HTERT RPE-1 (cell line): Measurements from ENCODE around the gene KRTAP5-2.

Source experiments
- in situ Hi-C: fragments of 300-500 bp; cut with MboI; formaldehyde crosslinking; loops from 4 replicates; pipeline ENCODE4 v1.14.3; 2020; ENCODE audit warnings: low sequenced_read_pairs

The KRTAP5-2 gene

DNA sequence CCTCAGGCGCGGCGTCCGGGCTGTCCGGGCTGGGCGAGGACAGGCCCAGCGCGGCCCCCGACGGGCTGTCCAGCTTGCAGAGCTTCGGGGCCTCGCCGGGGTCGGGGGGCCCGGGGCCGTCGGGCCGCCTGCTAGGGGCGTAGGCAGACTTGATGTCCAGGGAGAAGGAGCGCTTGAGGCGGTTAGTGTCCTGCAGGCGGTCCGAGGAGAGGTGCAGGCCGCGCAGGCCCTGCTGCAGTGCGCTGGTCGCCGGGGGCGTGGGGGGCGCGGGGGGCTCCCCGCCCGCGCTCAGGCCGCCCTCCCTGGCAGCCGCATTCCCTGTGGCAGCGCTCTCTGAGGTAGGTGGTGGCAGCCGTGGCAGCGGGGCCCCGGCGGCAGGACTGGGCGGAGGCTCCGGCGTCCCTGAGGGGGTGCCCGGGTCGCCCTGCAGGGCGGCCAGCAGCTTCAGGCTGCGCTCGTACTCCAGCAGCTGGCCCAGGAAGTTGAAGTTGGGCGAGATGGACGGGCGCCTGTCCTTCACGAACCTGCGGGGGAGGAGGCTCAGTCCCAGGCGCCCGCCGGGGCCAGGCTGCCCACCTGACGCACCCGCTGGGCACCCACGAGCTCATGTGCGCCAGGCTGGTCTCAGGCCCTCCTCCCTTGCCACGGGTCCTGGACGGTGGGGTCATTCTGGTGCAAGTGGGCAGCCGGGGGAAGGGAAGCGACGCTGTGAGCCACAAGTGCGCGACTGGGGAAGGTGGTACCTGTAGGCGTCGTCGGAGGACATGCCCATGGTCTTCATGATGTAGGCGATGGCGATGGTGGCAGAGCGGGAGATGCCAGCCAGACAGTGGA, 40.8 kb downstream of the KRTAP5-2 start:
- in situ Hi-C loops = no loop called here

DNA sequence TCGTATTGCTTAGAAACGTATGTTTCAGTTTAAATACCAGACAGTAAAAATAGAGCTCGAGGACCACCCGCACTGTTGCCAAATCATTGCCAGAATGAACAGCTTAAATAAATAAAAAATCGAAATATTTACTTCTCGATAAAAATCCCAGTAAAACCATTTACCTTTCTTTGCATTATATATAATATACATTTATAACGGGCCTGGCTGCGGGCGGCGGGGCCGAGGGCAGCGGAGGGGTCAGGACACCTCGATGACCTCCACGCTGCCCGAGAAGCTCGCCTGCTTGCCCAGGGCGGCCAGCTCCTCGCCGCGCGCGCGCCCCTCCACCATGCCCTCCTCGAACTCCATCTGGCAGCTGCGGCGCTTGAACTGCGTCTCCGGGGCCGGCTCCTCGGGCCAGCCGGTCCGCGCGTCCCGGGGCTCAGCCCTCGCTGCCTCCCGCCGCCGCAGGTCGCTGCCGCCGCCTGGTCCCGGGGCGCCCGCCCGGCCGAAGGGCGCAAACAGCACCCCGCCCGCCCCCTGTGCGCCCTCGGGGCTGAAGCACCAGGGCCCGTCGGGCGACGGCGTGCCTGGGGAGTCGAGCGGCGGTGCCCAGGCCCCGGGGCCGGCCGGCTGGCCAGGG, 41.7 kb downstream of the KRTAP5-2 start:
- in situ Hi-C loops = no loop called here

- in situ Hi-C loops = no loop called here
These were observed 42.4 kb downstream of the KRTAP5-2 start for GRCh38 chr11:1555713-1556153.

- in situ Hi-C loops = no loop called here
These were observed 42.9 kb downstream of the KRTAP5-2 start for GRCh38 chr11:1554981-1555712.

DNA sequence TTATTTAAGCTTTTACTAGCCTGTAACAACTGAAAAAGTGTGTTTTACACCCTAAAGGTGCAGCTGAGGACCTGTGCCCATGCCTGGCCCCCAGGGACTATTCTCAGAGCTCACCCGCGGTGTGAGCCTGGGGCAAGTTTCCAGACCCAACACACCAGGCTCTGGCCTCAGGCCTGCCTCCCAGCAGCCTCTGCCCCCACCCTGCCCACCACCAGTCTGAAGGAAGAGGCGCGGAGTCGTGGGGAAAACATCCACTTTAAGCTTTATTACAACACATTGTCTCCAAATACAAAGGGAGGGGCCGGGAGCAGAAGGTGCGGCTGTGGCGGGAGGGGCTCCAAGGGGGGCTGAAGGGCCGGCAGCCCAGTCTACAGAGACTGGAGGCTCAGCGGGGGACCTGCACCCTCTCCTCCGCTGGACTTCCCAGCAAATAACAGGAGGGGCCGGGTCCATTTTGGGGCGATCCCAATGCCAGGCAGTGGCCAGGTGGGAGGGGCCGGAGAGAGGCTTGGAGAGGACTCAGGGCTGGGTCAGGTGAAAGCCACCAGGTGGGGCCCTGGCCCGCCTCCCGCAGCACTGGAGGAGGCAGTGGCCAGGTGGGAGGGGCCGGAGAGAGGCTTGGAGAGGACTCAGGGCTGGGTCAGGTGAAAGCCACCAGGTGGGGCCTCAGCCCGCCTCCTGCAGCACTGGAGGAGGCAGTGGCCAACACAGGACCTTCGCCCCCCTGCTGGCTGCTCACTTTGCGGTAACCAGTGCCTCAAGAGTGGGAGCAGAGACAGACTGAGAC, 44.1 kb downstream of the KRTAP5-2 start:
- in situ Hi-C loops = no loop called here

- in situ Hi-C loops = no loop called here
These were observed 48.5 kb downstream of the KRTAP5-2 start for GRCh38 chr11:1549338-1550330.

DNA sequence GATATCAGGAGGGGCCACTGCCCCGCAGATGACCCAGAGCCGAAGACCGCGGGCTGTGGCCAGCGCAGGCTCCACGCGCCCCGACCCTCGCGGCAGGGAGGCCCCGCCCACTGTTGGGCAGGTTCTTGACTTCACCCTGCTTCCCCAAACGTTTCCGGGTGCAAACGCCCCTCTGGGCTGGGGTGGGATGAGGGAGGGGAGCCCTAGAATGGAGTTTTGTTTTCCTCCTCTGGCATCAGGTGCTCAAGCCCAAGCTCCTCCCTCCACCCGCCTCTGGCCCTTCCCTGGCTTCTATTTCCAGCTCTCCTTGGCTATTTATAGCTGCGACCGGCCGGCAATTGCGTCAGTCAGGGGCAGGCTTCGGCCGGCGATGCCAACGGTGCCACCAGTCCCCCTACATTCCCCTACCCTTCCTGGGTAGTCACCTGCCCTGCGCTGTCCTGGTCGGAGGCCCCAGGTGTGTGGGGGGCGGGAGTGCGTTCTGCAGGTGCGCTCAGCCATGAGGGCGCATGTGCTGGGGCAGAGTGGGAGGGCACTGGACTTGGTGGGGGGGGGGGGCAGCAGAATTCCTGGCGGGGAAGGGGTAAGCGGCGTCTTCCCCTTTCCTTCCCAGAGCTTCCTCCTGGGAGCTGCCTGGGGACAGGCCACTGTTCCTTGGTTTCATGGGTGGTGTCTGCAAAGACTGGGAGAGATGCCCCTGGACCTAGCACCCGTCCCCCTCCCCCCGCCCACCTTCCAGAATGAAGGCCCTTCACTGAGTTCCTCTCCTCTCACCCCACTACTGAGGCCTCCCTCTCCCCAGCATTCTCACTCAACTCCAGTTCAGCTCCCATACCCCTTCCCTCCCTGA, 49.6 kb downstream of the KRTAP5-2 start:
- in situ Hi-C loops = no loop called here

GRCh38 chr11:1547467-1548098, 50.5 kb downstream of the KRTAP5-2 start:
- in situ Hi-C loops = no loop called here
